Muscle layer of colon (tissue), 2 donors: ENCODE measurements around the gene OGN.

Experiments used
- H3K27ac ChIP-seq: one replicate; pipeline ENCODE4 v1.7.0; 2013; ENCODE audit warnings: low read depth, mild to moderate bottlenecking, low read length, moderate library complexity
- H3K27me3 ChIP-seq, 2 donors: one replicate each; pipeline ENCODE4 v1.7.0; 2013; ENCODE audit warnings: low read length in 2 of 2, mild to moderate bottlenecking in 2 of 2; ENCODE audit not compliant: insufficient read depth in 2 of 2, control insufficient read depth in 1 of 2
- H3K36me3 ChIP-seq: one replicate; pipeline ENCODE4 v1.7.0; 2013; ENCODE audit warnings: mild to moderate bottlenecking, low read length; ENCODE audit not compliant: insufficient read depth
- H3K4me1 ChIP-seq: one replicate; pipeline ENCODE4 v1.7.0; 2013; ENCODE audit warnings: mild to moderate bottlenecking, low read length; ENCODE audit not compliant: insufficient read depth
- H3K4me3 ChIP-seq, 2 donors: one replicate each; pipeline ENCODE4 v1.7.0; 2013; ENCODE audit warnings: low read length in 2 of 2, low read depth in 1 of 2, mild to moderate bottlenecking in 1 of 2, moderate library complexity in 1 of 2
- H3K9ac ChIP-seq: one replicate; pipeline ENCODE4 v1.7.0; 2013; ENCODE audit warnings: low read length
- H3K9me3 ChIP-seq: one replicate; pipeline ENCODE4 v1.7.0; 2013; ENCODE audit warnings: mild to moderate bottlenecking, low read length
- donor health status: abdominal sarcoma.
- donor health status: Adenocarcinoma of cecum.

The OGN gene

DNA sequence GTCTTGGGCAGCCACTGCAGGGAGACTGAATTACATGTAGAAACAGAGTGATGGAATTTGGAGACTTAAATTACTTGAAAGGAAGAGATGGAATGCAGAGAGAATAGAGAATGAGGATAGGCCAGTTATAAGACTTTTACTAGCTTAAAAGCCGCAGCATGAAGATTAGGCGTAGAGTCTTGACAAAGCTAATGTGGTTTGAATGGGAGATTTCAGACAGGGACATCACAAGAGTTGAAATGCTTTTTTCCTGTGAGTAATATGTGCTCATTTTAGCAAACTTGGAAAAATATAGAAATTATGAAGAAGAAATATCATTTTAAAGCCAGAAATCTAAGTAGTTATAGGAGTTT is 71.1 kb downstream of the OGN start:
- Histone ChIP-seq H3K4me1 (no peaks in the 10 kb centered on the region), H3K27ac (no peak overlapping the region), H3K36me3 (no peaks in the 10 kb centered on the region), H3K27me3 (no peaks in the 10 kb centered on the region), H3K9me3 (no peaks in the 10 kb centered on the region), H3K9ac (no peak overlapping the region), H3K4me3 (no peak overlapping the region)
